HG03432 (cell line): ENCODE measurements around the gene MAP3K13.

Experiments used
- ATAC-seq: cut with Tn5 transposase; IDR thresholded peaks from one replicate; pipeline ENCODE4 v1.9.1; 2021; ENCODE audit warnings: mild to moderate bottlenecking, moderate library complexity; ENCODE audit not compliant: unreplicated experiment

The MAP3K13 gene

GRCh38 chr3:185503521-185503920, 140.6 kb downstream of the MAP3K13 start:
- no peak for ATAC-seq

- ATAC-seq = no peak
Observed at GRCh38 chr3:185504636-185505035, 141.7 kb downstream of the MAP3K13 start.

GRCh38 chr3:185507883-185508282, 144.9 kb downstream of the MAP3K13 start:
- ATAC-seq = no peak

GRCh38 chr3:185508335-185508991, 145.5 kb downstream of the MAP3K13 start:
- ATAC-seq = no peak

GRCh38 chr3:185511711-185512110, 148.8 kb downstream of the MAP3K13 start:
- no peak for ATAC-seq

- ATAC-seq = no peak
Observed at GRCh38 chr3:185517387-185518130, 154.6 kb downstream of the MAP3K13 start.

GRCh38 chr3:185519021-185519420, 156.1 kb downstream of the MAP3K13 start:
- ATAC-seq = no peak

GRCh38 chr3:185521349-185522138, 158.6 kb downstream of the MAP3K13 start:
- no peak for ATAC-seq

- no peak for ATAC-seq
Observed at GRCh38 chr3:185526349-185526951, 163.5 kb downstream of the MAP3K13 start.

GRCh38 chr3:185527364-185527763, 164.4 kb downstream of the MAP3K13 start:
- no peak for ATAC-seq

GRCh38 chr3:185528532-185528931, 165.6 kb downstream of the MAP3K13 start:
- no peak for ATAC-seq

- ATAC-seq = no peak
Observed at GRCh38 chr3:185530856-185531255, 167.9 kb downstream of the MAP3K13 start.

GRCh38 chr3:185532901-185533300, 170.0 kb downstream of the MAP3K13 start:
- no peak for ATAC-seq

- no peak for ATAC-seq
Observed at GRCh38 chr3:185534511-185534910, 171.6 kb downstream of the MAP3K13 start.

GRCh38 chr3:185537369-185537970, 174.5 kb downstream of the MAP3K13 start:
- peak; percentile 99 for ATAC-seq
